ENCODE results near the gene EAF1.

GRCh38 chr3:15453991-15454625 lies 26.7 kb downstream of the EAF1 start:
- TF ChIP-seq USF2 (IDR thresholded peaks at IDR 0.05; ENCODE audit: low read length) = no peak
- no peak for TF ChIP-seq CTCF (IDR thresholded peaks at IDR 0.05; ENCODE audit: control extremely low read depth in 1 of 3, insufficient read depth in 1 of 3, low read depth in 1 of 3, low read length in 3 of 3)
- TF ChIP-seq KDM5A (IDR thresholded peaks at IDR 0.05; ENCODE audit: low read length) = no peak
- no peak for TF ChIP-seq RNF2 (IDR thresholded peaks at IDR 0.05; ENCODE audit: borderline replicate concordance, low read depth, low read length, missing control alignments, poor library complexity, severe bottlenecking)

Data from H1 (cell line).